Breast epithelium (tissue), 3 donors: Measurements from ENCODE around the gene CRIP3.

Experiments used
- CTCF ChIP-seq, 3 donors: fragments of 450-650 bp; IDR thresholded peaks; one replicate each; pipeline ENCODE4 v1.5.1; 2016 to 2017; ENCODE audit warnings: antibody characterized with exemption in 3 of 3, mild to moderate bottlenecking in 3 of 3, moderate library complexity in 3 of 3
- POLR2A ChIP-seq: fragments of 450-650 bp; IDR thresholded peaks from one replicate; pipeline ENCODE4 v1.6.1; 2016; ENCODE audit warnings: antibody characterized with exemption, mild to moderate bottlenecking, moderate library complexity
- POLR2AphosphoS5 ChIP-seq, 3 donors: sonication (generic); formaldehyde crosslinking; IDR thresholded peaks; one replicate each; pipeline ENCODE4 v1.6.1; 2017; ENCODE audit warnings: antibody characterized with exemption in 3 of 3

- no peak for TF ChIP-seq CTCF (IDR thresholded peaks at IDR 0.05)
- TF ChIP-seq POLR2AphosphoS5 (IDR thresholded peaks at IDR 0.05): no peak
- no peak for TF ChIP-seq POLR2A
Observed at GRCh38 chr6:43258807-43259686, 49.6 kb downstream of the CRIP3 start.
